PC-9 (cell line): ENCODE results near the gene SLC39A1.

Experiments used
- EZH2 ChIP-seq: fragments of 200-600 bp; sonication (generic); IDR thresholded peaks from 2 replicates; pipeline ENCODE4 v1.8.0; 2017; ENCODE audit warnings: antibody characterized with exemption, low read depth
- TF ChIP-seq, protein P1 (sequence below): fragments of 200-600 bp; sonication (generic); conservative IDR thresholded peaks from 2 replicates; pipeline ENCODE4 v1.6.1; 2017; ENCODE audit warnings: mixed run types, antibody characterized with exemption, mild to moderate bottlenecking, moderate library complexity

DNA sequence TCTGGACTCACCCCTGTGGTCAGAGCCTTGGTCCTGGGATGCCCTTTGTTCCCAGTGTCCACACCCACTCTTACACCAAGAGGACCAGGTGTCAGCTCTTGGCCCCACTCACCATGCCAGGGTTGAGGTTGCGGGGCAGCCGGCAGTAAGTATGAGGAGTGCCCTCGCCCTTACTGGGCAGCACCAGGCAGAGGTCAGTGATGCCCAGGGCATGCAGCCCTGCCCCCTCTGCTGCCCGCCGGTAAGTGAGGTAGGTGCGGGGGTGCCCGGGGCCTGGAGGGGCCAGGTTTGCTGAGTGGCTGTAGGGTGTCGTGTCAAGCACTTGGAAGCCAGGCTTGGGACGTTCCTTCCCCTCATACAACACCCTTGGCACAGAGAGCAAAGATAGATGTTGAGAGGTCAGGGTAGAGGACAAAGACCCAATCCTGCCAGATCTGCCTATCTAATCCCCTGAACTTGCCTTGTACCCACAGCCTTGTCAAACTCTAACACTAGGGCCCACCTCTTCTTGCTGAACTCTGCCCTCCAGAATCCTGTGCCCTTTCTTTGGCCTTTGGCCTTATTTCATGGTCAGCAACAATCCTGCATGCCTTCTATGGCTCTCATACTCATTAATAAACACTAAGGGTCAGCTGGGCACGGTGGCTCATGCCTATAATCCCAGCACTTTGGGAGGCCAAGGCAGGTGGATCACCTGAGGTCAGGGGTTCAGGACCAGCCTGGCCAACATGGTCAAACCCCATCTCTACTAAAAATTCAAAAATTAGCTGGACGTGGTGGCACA is 20.4 kb downstream of the SLC39A1 start:
- TF ChIP-seq, protein P1, sequence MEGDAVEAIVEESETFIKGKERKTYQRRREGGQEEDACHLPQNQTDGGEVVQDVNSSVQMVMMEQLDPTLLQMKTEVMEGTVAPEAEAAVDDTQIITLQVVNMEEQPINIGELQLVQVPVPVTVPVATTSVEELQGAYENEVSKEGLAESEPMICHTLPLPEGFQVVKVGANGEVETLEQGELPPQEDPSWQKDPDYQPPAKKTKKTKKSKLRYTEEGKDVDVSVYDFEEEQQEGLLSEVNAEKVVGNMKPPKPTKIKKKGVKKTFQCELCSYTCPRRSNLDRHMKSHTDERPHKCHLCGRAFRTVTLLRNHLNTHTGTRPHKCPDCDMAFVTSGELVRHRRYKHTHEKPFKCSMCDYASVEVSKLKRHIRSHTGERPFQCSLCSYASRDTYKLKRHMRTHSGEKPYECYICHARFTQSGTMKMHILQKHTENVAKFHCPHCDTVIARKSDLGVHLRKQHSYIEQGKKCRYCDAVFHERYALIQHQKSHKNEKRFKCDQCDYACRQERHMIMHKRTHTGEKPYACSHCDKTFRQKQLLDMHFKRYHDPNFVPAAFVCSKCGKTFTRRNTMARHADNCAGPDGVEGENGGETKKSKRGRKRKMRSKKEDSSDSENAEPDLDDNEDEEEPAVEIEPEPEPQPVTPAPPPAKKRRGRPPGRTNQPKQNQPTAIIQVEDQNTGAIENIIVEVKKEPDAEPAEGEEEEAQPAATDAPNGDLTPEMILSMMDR: no peak
- TF ChIP-seq EZH2: no peak
